Activated CD8-positive, alpha-beta T cell treated with anti-CD3 and anti-CD28 coated beads for 36 hours (primary cell): ENCODE results near the gene SFT2D3. TPM values are rescaled to one million over a fixed set of nuclear protein-coding genes. Genes with fewer than 3 reads are reported as not detected.
A peak's percentile ranks its signal among the peaks of the same experiment; 100 is the strongest.

Experiments
- ATAC-seq: fragments of 200-7000 bp; cut with Tn5 transposase; one replicate; pipeline ENCODE4 v1.10.0; 2021; ENCODE audit warnings: mild to moderate bottlenecking, moderate library complexity
- CTCF ChIA-PET: fragments of 350-600 bp; sonication (Branson Sonifier 250); formaldehyde crosslinking; loops from one replicate; lab custom pipeline; 2021; ENCODE audit warnings: antibody characterized with exemption; lab: Charles Lee
- POLR2A ChIA-PET: fragments of 350-600 bp; sonication (Branson Sonifier 250); formaldehyde crosslinking; loops from one replicate; lab custom pipeline; 2021; ENCODE audit warnings: antibody characterized with exemption; lab: Charles Lee
- DNase-seq: peaks from one replicate; pipeline ENCODE4 v3.0.0-alpha.2; 2020
- H3K27ac Mint-ChIP-seq: one replicate; pipeline ENCODE4 v1.8.0; 2021; ENCODE audit warnings: mild to moderate bottlenecking, mixed read lengths
- H3K27me3 Mint-ChIP-seq: one replicate; pipeline ENCODE4 v1.8.0; 2021; ENCODE audit warnings: mixed read lengths
- H3K36me3 Mint-ChIP-seq: one replicate; pipeline ENCODE4 v1.8.0; 2021; ENCODE audit warnings: low read depth, mixed read lengths
- H3K4me1 Mint-ChIP-seq: one replicate; pipeline ENCODE4 v1.8.0; 2021; ENCODE audit warnings: low read depth, mixed read lengths
- H3K4me3 Mint-ChIP-seq: one replicate; pipeline ENCODE4 v1.8.0; 2021; ENCODE audit warnings: mild to moderate bottlenecking, moderate library complexity, mixed read lengths
- H3K9me3 Mint-ChIP-seq: one replicate; pipeline ENCODE4 v1.8.0; 2021; ENCODE audit warnings: mixed read lengths
- CTCF ChIP-seq: fragments of 200-600 bp; IDR thresholded peaks from one replicate; pipeline ENCODE4 v1.8.0; 2022; ENCODE audit warnings: antibody characterized with exemption, mild to moderate bottlenecking
- intact Hi-C: fragments of 100-400 bp; cut with micrococcal nuclease; formaldehyde crosslinking; loops from one replicate; pipeline ENCODE4 v1.10.0; 2022
- total RNA-seq, 2 experiments: library from RNA; stranded (reverse); gene quantifications; one replicate each; pipeline ENCODE4 v1.2.3, GENCODE V29; 2021

Gene SFT2D3
- total RNA-seq, 2 experiments from 2014 or later: 3.9 to 4.4 TPM

DNA sequence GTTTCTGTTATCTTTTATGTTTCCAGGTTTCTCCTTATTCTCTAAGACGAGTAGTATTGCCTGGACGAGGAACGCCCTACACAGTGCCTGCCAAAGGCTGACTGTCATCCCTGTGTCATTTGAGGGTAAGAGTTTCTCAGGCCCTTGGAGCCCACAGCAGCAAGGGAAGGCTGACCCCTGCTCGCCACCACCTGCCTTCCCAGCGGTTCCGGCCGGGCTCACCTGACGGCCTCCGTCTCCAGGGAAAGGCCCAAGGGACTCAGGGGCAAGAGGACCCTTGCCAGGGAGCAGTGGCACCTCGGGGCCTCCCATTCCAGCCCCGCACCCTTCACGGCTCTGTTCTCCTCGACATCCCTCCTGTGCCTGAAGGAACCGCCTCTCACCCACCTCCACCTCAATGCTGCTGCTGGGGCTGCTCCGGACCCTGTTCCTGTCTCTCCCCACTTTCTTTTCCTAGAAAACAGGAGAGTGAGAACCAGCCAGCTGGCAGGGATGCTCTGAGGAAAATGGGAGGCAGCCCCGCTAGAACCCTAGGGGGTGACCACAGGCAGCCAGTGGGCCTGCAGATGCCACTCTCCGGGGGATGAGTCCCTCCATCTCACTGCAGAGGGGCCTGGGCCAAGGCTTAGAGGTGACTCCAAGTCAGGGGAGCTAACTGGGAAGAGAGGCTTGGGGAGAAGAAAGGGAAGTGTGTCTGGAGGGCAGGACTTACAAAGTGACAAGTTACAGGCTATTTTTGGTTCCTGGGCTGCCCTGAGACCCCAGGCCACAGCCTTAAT, 27.8 kb upstream of the SFT2D3 start:
- intact Hi-C loops: no loop called here
- H3K4me1 Mint-ChIP-seq: peaks cover 6% of the 10 kb centered on the region
- H3K36me3 Mint-ChIP-seq: no peaks in the 10 kb centered on the region
- no peak for DNase-seq
- H3K27ac Mint-ChIP-seq: no peak overlapping the region
- no peak for TF ChIP-seq CTCF
- no peak for ATAC-seq
- H3K9me3 Mint-ChIP-seq: no peaks in the 10 kb centered on the region
- ChIA-PET CTCF (interaction anchor here (1.3 to 3.9 kb wide), 2 partner anchors 82 to 83 kb away, joined by 6 to 18 read pairs; no protein-coding TSS in a partner anchor), POLR2A (no interaction called here)
- H3K4me3 Mint-ChIP-seq: no peak overlapping the region
- peaks cover 54% of the 10 kb centered on the region for H3K27me3 Mint-ChIP-seq

- peak; percentile 63 for ATAC-seq
- Mint-ChIP-seq H3K27ac (no peak overlapping the region), H3K27me3 (peaks cover 48% of the 10 kb centered on the region), H3K36me3 (no peaks in the 10 kb centered on the region), H3K4me3 (peak overlapping the region; percentile 57), H3K4me1 (peaks cover 6% of the 10 kb centered on the region), H3K9me3 (no peaks in the 10 kb centered on the region)
- DNase-seq: peak; percentile 37
- intact Hi-C loops: no loop called here
- ChIA-PET CTCF (interaction anchor here (1.9 to 3.9 kb wide), 4 partner anchors 21 to 477 kb away, joined by 5 to 18 read pairs (median 8); no protein-coding TSS in a partner anchor), POLR2A (interaction anchor here (1.1 kb wide), 1 partner anchor 29 kb away, joined by 3 read pairs; no protein-coding TSS in a partner anchor)
- no peak for TF ChIP-seq CTCF
Observed at GRCh38 chr2:127674241-127675209, 26.8 kb upstream of the SFT2D3 start.

- no peaks in the 10 kb centered on the region for H3K36me3 Mint-ChIP-seq
- ChIA-PET CTCF (interaction anchor here (1.2 to 3.9 kb wide), 5 partner anchors 20 to 478 kb away, joined by 5 to 18 read pairs (median 7); no protein-coding TSS in a partner anchor), POLR2A (interaction anchor here (1.0 to 1.1 kb wide), 2 partner anchors 28 to 137 kb away, joined by 3 to 5 read pairs; no protein-coding TSS in a partner anchor)
- H3K27me3 Mint-ChIP-seq: peaks cover 42% of the 10 kb centered on the region
- ATAC-seq (no peak), DNase-seq (no peak)
- intact Hi-C loops: no loop called here
- TF ChIP-seq CTCF: no peak
- peak within 1 kb of the TSS; percentile 57 for H3K4me3 Mint-ChIP-seq
- peaks cover 6% of the 10 kb centered on the region for H3K4me1 Mint-ChIP-seq
- H3K27ac Mint-ChIP-seq: no peak within 1 kb of the TSS
- H3K9me3 Mint-ChIP-seq: no peaks in the 10 kb centered on the region
Observed at GRCh38 chr2:127675331-127676261, 25.7 kb upstream of the SFT2D3 start, which contains the start of gene LIMS2. Gene LIMS2, minus strand, starts transcription at chr2:127675530. Its CDS starts 506 bp downstream, at chr2:127675024.

- DNase-seq: no peak
- CTCF ChIA-PET: interaction anchor here (0.9 to 3.9 kb wide), 3 partner anchors 18 to 85 kb away, joined by 3 to 18 read pairs (median 11); no protein-coding TSS in a partner anchor
Observed at GRCh38 chr2:127676906-127677305, 24.4 kb upstream of the SFT2D3 start.

More at GRCh38 chr2:127676906-127677305, 24.4 kb upstream of the SFT2D3 start:
- H3K36me3 Mint-ChIP-seq: no peaks in the 10 kb centered on the region
- intact Hi-C loops: no loop called here
- peaks cover 6% of the 10 kb centered on the region for H3K4me1 Mint-ChIP-seq
- POLR2A ChIA-PET: interaction anchor here (1.0 kb wide), 1 partner anchor 135 kb away, joined by 5 read pairs; no protein-coding TSS in a partner anchor
- peaks cover 40% of the 10 kb centered on the region for H3K27me3 Mint-ChIP-seq
- no peak overlapping the region for H3K4me3 Mint-ChIP-seq
- ATAC-seq: no peak
- TF ChIP-seq CTCF: no peak
- H3K9me3 Mint-ChIP-seq: no peaks in the 10 kb centered on the region
- no peak overlapping the region for H3K27ac Mint-ChIP-seq
